ENCODE data around the gene MICAL3.
"Not testable (repeated sequence)": the region's sequence is repeated elsewhere in the genome, so short reads cannot be mapped to it uniquely, and the experiment has no call there.

DNA sequence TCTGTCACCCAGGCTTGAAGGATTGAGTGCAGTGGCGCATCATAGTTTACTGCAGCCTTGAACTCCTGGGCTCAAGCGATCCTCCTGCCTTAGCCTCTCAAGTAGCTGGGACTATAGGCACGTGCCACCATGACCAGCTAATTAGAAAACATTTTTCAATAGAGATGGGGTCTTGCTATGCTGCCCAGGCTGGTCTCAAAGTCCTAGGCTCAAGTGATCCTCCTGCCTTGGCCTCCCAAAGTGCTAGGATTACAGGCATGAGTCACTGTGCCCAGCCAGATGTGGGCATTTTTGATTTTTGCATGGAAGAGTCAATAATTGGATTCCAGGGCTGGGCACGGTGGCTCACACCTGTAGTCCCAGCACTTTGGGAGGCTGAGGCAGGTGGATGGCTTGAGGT, 49.6 kb upstream of the MICAL3 start:
- TF ChIP-seq EZH2 (optimal IDR thresholded peaks at IDR 0.05; ENCODE audit: low read depth, low read length); CTCF (IDR thresholded peaks at IDR 0.05; ENCODE audit: low read length): not testable (repeated sequence)

All from MM.1S (cell line).